Measurements from ENCODE around the gene DNAJC5. TPM values are rescaled to one million over a fixed set of nuclear protein-coding genes. Genes with fewer than 3 reads are reported as not detected.

The DNAJC5 gene
- total and polyA plus RNA-seq, 8 donors = 23.1 to 60.1 (median 38.1) TPM

- Histone ChIP-seq H3K36me3 (peaks cover 0 to 5% (median 2%) of the 10 kb centered on the region in 4 donors), H3K27ac (peak overlapping the region; percentile 13 to 88 (median 86)), H3K4me3 (no peak overlapping the region), H3K27me3 (no peaks in the 10 kb centered on the region), H3K4me1 (peaks cover 78 to 92% (median 90%) of the 10 kb centered on the region in 4 donors), H3K9me3 (no peaks in the 10 kb centered on the region)
- TF ChIP-seq EP300 (IDR thresholded peaks at IDR 0.05) (no peak), CTCF (IDR thresholded peaks at IDR 0.05) (no peak), POLR2A (IDR thresholded peaks at IDR 0.05) (no peak), POLR2AphosphoS5 (IDR thresholded peaks at IDR 0.05) (no peak)
- WGBS, 5 donors = 50 to 84% (median 76%) methylated on average over 1 to 15 of the region's 15 CpGs
- intact Hi-C loops (cut with DNase I; ENCODE audit: low total_unique reads) = no loop called here
- DNase-seq = no peak
These were observed 57.2 kb downstream of the DNAJC5 start for GRCh38 chr20:63952210-63952535.

GRCh38 chr20:63952769-63953168, 57.8 kb downstream of the DNAJC5 start:
- Histone ChIP-seq H3K36me3 (peaks cover 0 to 5% (median 2%) of the 10 kb centered on the region in 4 donors), H3K27me3 (no peaks in the 10 kb centered on the region), H3K27ac (peak overlapping the region in 2 of 5 donors; percentile 87 to 88), H3K4me1 (peaks cover 78 to 92% (median 90%) of the 10 kb centered on the region in 4 donors), H3K9me3 (no peaks in the 10 kb centered on the region), H3K4me3 (no peak overlapping the region)
- intact Hi-C loops (cut with DNase I; ENCODE audit: low total_unique reads) = no loop called here
- DNase-seq = no peak
- 76 to 86% (median 78%) methylated on average over 14 of the region's 14 CpGs for WGBS, 5 donors
- TF ChIP-seq POLR2AphosphoS5 (IDR thresholded peaks at IDR 0.05) (no peak), EP300 (IDR thresholded peaks at IDR 0.05) (no peak), CTCF (IDR thresholded peaks at IDR 0.05) (no peak), POLR2A (IDR thresholded peaks at IDR 0.05) (no peak)

- peak overlapping the region in 1 of 5 donors; percentile 91 for H3K27ac ChIP-seq
- no peak for DNase-seq
- TF ChIP-seq POLR2AphosphoS5 (IDR thresholded peaks at IDR 0.05) = no peak
- no peak for TF ChIP-seq CTCF (IDR thresholded peaks at IDR 0.05)
- TF ChIP-seq POLR2A (IDR thresholded peaks at IDR 0.05) = no peak
- no peak for TF ChIP-seq EP300 (IDR thresholded peaks at IDR 0.05)
- no peaks in the 10 kb centered on the region for H3K9me3 ChIP-seq
- H3K27me3 ChIP-seq = no peaks in the 10 kb centered on the region
- H3K4me3 ChIP-seq = peak overlapping the region in 2 of 4 donors; percentile 93 to 100
- H3K4me1 ChIP-seq = peaks cover 68 to 89% (median 84%) of the 10 kb centered on the region in 4 donors
- peaks cover 0 to 11% (median 8%) of the 10 kb centered on the region in 4 donors for H3K36me3 ChIP-seq
- intact Hi-C loops (cut with DNase I; ENCODE audit: low total_unique reads) = no loop called here
- 47 to 63% (median 57%) methylated on average over 11 to 13 of the region's 13 CpGs for WGBS, 5 donors
These were observed 59.0 kb downstream of the DNAJC5 start for GRCh38 chr20:63953764-63954429.

- WGBS, 5 donors = 0 to 3% (median 1%) methylated on average over 4 to 31 of the region's 31 CpGs
- H3K36me3 ChIP-seq = peaks cover 0 to 26% (median 22%) of the 10 kb centered on the region in 4 donors
- intact Hi-C loops (cut with DNase I; ENCODE audit: low total_unique reads) = no loop called here
- H3K27ac ChIP-seq = peak overlapping the region; percentile 87 to 94 (median 91)
- peak overlapping the region; percentile 85 to 100 (median 90) for H3K4me3 ChIP-seq
- DNase-seq = peak in 1 of 2 donors; percentile 73
- H3K27me3 ChIP-seq = no peaks in the 10 kb centered on the region
- H3K9me3 ChIP-seq = no peaks in the 10 kb centered on the region
- TF ChIP-seq POLR2AphosphoS5 (IDR thresholded peaks at IDR 0.05) (no peak), CTCF (IDR thresholded peaks at IDR 0.05) (peak in 3 of 7 experiments; percentile 23 to 48 (median 35))
- peaks cover 54 to 74% (median 70%) of the 10 kb centered on the region in 4 donors for H3K4me1 ChIP-seq
These were observed 60.4 kb downstream of the DNAJC5 start for GRCh38 chr20:63955281-63955826.
